Spleen (tissue), 7 donors: ENCODE measurements around the gene BEST3.

Experiments
- CTCF ChIP-seq, 11 experiments: fragments of 200-600 bp in 7 of 11; fragments of 450-650 bp in 4 of 11; sonication (generic) in 4 of 11; IDR thresholded peaks in 8 of 11; conservative IDR thresholded peaks in 3 of 11; 1 replicate in 7 of 11; 2 replicates in 4 of 11; pipeline versions ENCODE4 v1.4.0 to v1.8.0; 2016 to 2021; ENCODE audit warnings: antibody characterized with exemption in 11 of 11, inconsistent platforms in 4 of 11, mild to moderate bottlenecking in 1 of 11
- POLR2AphosphoS5 ChIP-seq, 3 donors: sonication (generic); formaldehyde crosslinking; IDR thresholded peaks; one replicate each; pipeline ENCODE4 v1.5.1; 2017; ENCODE audit warnings: antibody characterized with exemption in 3 of 3
- donor health status: DM: no; HTN: no; CAD: no; lungs with moderate emphysema.
- donor health status: DM: no; HTN: no; CAD: no.
- donor health status: DM: no; HTN: no; CAD: no.

DNA sequence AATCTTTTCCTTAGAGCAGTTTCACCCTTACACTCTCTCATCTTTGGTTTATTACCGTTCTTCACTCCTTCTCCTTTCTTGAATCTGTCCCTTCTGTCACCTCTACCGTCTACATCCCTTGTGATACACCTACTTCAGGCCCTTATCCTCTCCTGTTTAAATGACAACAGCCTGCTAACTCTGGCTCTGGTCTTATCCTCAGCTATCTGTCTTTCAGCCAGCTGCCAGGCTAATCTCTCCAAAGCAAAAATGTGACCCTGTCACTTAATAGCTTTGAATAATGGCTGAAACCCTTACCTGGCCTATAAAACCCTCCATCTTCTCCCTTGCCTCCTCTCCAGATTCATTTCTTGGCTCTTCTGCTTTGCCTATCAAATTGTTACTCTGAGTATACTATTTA is 32.3 kb downstream of the BEST3 start:
- TF ChIP-seq CTCF (IDR thresholded peaks at IDR 0.05 in 8 of 11, conservative IDR thresholded peaks at IDR 0.05 in 3 of 11) = no peak
- no peak for TF ChIP-seq POLR2AphosphoS5 (IDR thresholded peaks at IDR 0.05)
